IMR-90 (cell line): Measurements from ENCODE around the gene GLRX5. TPM values are rescaled to one million over a fixed set of nuclear protein-coding genes. Genes with fewer than 3 reads are reported as not detected.

Source experiments
- ATAC-seq: fragments of 200-7000 bp; cut with Tn5 transposase; 2 replicates; pipeline ENCODE4 v1.9.1; 2020; ENCODE audit warnings: low read depth, mild to moderate bottlenecking, moderate library complexity
- BruUV-seq: library from RNA; stranded (reverse); fragments of 400-500 nt; replicated peaks from 2 replicates; lab custom pipeline; 2021; lab: Mats Ljungman, UMichigan
- CTCF ChIA-PET: fragments of 300-600 bp; formaldehyde crosslinking; extraction: SDS; loops from one replicate; lab custom pipeline; 2021; ENCODE audit warnings: antibody characterized with exemption; lab: Yijun Ruan, JAX
- POLR2A ChIA-PET: fragments of 300-600 bp; sonication (Branson Sonifier 250); formaldehyde crosslinking; loops from one replicate; lab custom pipeline; 2022; ENCODE audit warnings: antibody characterized with exemption; ENCODE audit not compliant: unreplicated experiment; lab: Charles Lee
- DNase-seq: peaks from one replicate; pipeline ENCODE4 v3.0.0; 2013
- H2AFZ ChIP-seq: replicated peaks from 2 replicates; pipeline ENCODE3; 2013; ENCODE audit warnings: low read length, mild to moderate bottlenecking; ENCODE audit not compliant: poor library complexity
- H2AK5ac ChIP-seq: 2 replicates; pipeline ENCODE4 v1.6.1; 2013; ENCODE audit warnings: low read depth, low read length, inconsistent platforms
- H2AK9ac ChIP-seq: replicated peaks from 2 replicates; pipeline ENCODE3; 2013; ENCODE audit warnings: mild to moderate bottlenecking, low read depth, low read length, moderate library complexity; ENCODE audit not compliant: poor library complexity
- H2BK120ac ChIP-seq: 2 replicates; pipeline ENCODE4 v1.6.1; 2013; ENCODE audit warnings: low read depth, low read length, inconsistent platforms
- H2BK15ac ChIP-seq: 3 replicates; pipeline ENCODE4 v1.6.1; 2013; ENCODE audit warnings: low read depth, low read length, inconsistent platforms
- H2BK20ac ChIP-seq: 2 replicates; pipeline ENCODE4 v1.6.1; 2013; ENCODE audit warnings: low read depth, mild to moderate bottlenecking, inconsistent platforms, low read length, moderate library complexity
- H2BK5ac ChIP-seq: 2 replicates; pipeline ENCODE4 v1.6.1; 2013; ENCODE audit warnings: mild to moderate bottlenecking, low read depth, low read length, inconsistent platforms; ENCODE audit not compliant: poor library complexity, severe bottlenecking
- H3K14ac ChIP-seq: replicated peaks from 2 replicates; pipeline ENCODE4 v1.6.1; 2013; ENCODE audit warnings: low read depth, low read length, inconsistent platforms
- H3K18ac ChIP-seq: 2 replicates; pipeline ENCODE4 v1.6.1; 2013; ENCODE audit warnings: low read depth, low read length, control low read depth
- H3K23ac ChIP-seq: 2 replicates; pipeline ENCODE4 v1.6.1; 2013; ENCODE audit warnings: low read depth, low read length, inconsistent platforms
- H3K27ac ChIP-seq: 2 replicates; pipeline ENCODE4 v1.5.1; 2013; ENCODE audit warnings: mild to moderate bottlenecking, control low read depth, low read length; ENCODE audit not compliant: insufficient read depth
- H3K27me3 ChIP-seq: 2 replicates; pipeline ENCODE4 v1.6.1; 2013; ENCODE audit warnings: low read length; ENCODE audit not compliant: control insufficient read depth, insufficient read depth
- H3K36me3 ChIP-seq: 2 replicates; pipeline ENCODE4 v1.6.1; 2013; ENCODE audit warnings: low read length, mixed read lengths; ENCODE audit not compliant: control insufficient read depth, insufficient read depth
- H3K4ac ChIP-seq: 2 replicates; pipeline ENCODE4 v1.6.1; 2013; ENCODE audit warnings: low read depth, low read length, inconsistent platforms
- H3K4me1 ChIP-seq: 2 replicates; pipeline ENCODE4 v1.6.1; 2013; ENCODE audit warnings: low read length, mixed read lengths; ENCODE audit not compliant: control insufficient read depth, insufficient read depth
- H3K4me2 ChIP-seq: 2 replicates; pipeline ENCODE4 v1.6.1; 2013; ENCODE audit warnings: low read depth, mild to moderate bottlenecking, control low read depth, low read length, moderate library complexity
- H3K4me3 ChIP-seq: 2 replicates; pipeline ENCODE4 v1.5.1; 2013; ENCODE audit warnings: low read depth, mild to moderate bottlenecking, control low read depth, low read length, moderate library complexity; ENCODE audit not compliant: insufficient read depth
- H3K56ac ChIP-seq: 2 replicates; pipeline ENCODE4 v1.6.1; 2013; ENCODE audit warnings: low read length, inconsistent platforms; ENCODE audit not compliant: insufficient read depth; ENCODE audit errors: extremely low read depth
- H3K79me1 ChIP-seq, 2 experiments: 2 replicates each; pipeline ENCODE4 v1.6.1; 2013; ENCODE audit warnings: low read length in 2 of 2, inconsistent platforms in 1 of 2, low read depth in 1 of 2
- H3K9ac ChIP-seq: 2 replicates; pipeline ENCODE4 v1.6.1; 2013; ENCODE audit warnings: low read depth, low read length, control low read depth
- H3K9me1 ChIP-seq: 2 replicates; pipeline ENCODE4 v1.6.1; 2013; ENCODE audit warnings: low read length, inconsistent platforms; ENCODE audit not compliant: insufficient read depth
- H3K9me3 ChIP-seq: 2 replicates; pipeline ENCODE4 v1.6.1; 2013; ENCODE audit warnings: low read length; ENCODE audit not compliant: control insufficient read depth, insufficient read depth
- H4K20me1 ChIP-seq: 2 replicates; pipeline ENCODE4 v1.6.1; 2013; ENCODE audit warnings: low read length, inconsistent platforms; ENCODE audit not compliant: insufficient read depth
- H4K5ac ChIP-seq: 2 replicates; pipeline ENCODE4 v1.6.1; 2013; ENCODE audit warnings: mild to moderate bottlenecking, low read depth, low read length, control low read depth
- H4K8ac ChIP-seq, 2 experiments: 2 replicates each; pipeline ENCODE4 v1.6.1; 2013; ENCODE audit warnings: low read depth in 2 of 2, low read length in 2 of 2, control low read depth in 1 of 2, inconsistent platforms in 1 of 2
- H4K91ac ChIP-seq: 2 replicates; pipeline ENCODE4 v1.6.1; 2013; ENCODE audit warnings: low read depth, low read length, inconsistent platforms; ENCODE audit not compliant: insufficient read depth
- CEBPB ChIP-seq: IDR thresholded peaks from 2 replicates; pipeline ENCODE4 v1.6.1; 2012; ENCODE audit warnings: low read depth, low read length, improper control_type of control experiment
- ELK1 ChIP-seq: fragments of 150-350 bp; IDR thresholded peaks from 2 replicates; pipeline ENCODE4 v1.6.1; 2016; ENCODE audit warnings: low read depth, mild to moderate bottlenecking, low read length, moderate library complexity, borderline replicate concordance
- MAZ ChIP-seq: IDR thresholded peaks from 2 replicates; pipeline ENCODE4 v1.6.1; 2012; ENCODE audit warnings: low read depth, mild to moderate bottlenecking, low read length, improper control_type of control experiment, moderate library complexity, borderline replicate concordance
- NFE2L2 ChIP-seq: fragments of 150-350 bp; IDR thresholded peaks from 2 replicates; pipeline ENCODE4 v1.6.1; 2016; ENCODE audit warnings: low read depth, mild to moderate bottlenecking, low read length
- RAD21 ChIP-seq: IDR thresholded peaks from 2 replicates; pipeline ENCODE4 v1.6.1; 2012; ENCODE audit warnings: low read length, improper control_type of control experiment
- WGBS, 2 experiments: methylation state at CpG; one replicate each; pipeline versions ENCODE4 v1.1.5 to v1.1.7; 2013; ENCODE audit warnings: missing lambda C conversion rate in 2 of 2; ENCODE audit not compliant: insufficient read length in 1 of 2; ENCODE audit errors: extremely low coverage in 2 of 2; 5-methylcytosine and 5-hydroxymethylcytosine counted together
- dilution Hi-C: fragments of 300-500 bp; cut with HindIII; formaldehyde crosslinking; loops from one replicate; pipeline ENCODE4 v1.14.3; 2018; ENCODE audit warnings: low sequenced_read_pairs; ENCODE audit not compliant: unreplicated experiment
- in situ Hi-C: fragments of 300-500 bp; cut with MboI; formaldehyde crosslinking; loops from 3 replicates; pipeline ENCODE4 v1.14.3; 2019; ENCODE audit warnings: low sequenced_read_pairs, inconsistent platforms, mixed read lengths
- intact Hi-C: fragments of 100-400 bp; cut with micrococcal nuclease; formaldehyde crosslinking; loops from 2 replicates; pipeline ENCODE4 v1.10.0; 2022
- polyA plus RNA-seq, 3 experiments: library from polyadenylated mRNA; depleted of rRNA; stranded (reverse); fragments of >200 nt; gene quantifications; 2 replicates each; pipeline ENCODE4 v1.2.3, GENCODE V29; 2012; ENCODE audit warnings: low replicate concordance in 1 of 3
- total RNA-seq: library from RNA; depleted of rRNA; stranded (reverse); fragments of >200 nt; gene quantifications from 2 replicates; pipeline ENCODE4 v1.2.3, GENCODE V29; 2012

The GLRX5 gene
- total and polyA plus RNA-seq, 2 of the 4 experiments (the other 2 are of a cell fraction) = 32.4 to 40.4 TPM

DNA sequence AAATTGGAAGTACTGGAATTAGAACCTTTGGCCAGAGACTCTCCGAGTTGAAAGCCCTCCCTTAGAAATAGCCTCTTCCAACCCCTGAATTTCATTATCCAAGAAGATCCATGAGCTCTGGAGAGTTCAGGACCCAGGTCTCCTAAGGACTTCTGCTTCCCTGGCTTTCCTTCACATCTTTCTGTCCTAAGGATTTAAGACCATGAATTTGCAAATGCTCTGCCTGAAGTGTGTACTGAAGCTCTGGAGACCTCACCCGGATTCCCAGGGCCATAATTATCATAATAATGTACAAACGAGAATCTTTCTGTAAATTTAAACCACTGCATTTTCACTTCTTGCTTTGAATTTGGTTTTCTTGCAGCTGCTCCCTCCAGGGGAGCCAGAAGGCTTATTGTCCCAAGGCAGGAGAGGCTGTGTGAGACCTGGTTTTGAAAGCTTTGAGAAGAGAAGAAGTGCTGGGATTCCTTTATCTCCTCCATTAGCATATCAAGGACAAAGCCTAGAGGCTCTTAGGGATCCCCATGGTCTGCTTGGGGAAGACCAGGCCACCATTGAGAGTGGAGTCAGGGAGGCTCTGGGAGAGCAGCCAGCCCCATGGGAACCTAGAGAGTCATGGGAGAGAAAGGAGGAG lies 41.1 kb downstream of the GLRX5 start:
- no peak overlapping the region for H3K56ac ChIP-seq
- no CpG with 5 or more reads among the region's 3 CpGs for WGBS, 2 experiments
- H2BK15ac ChIP-seq = no peak overlapping the region
- H2AK9ac ChIP-seq = no peak overlapping the region
- ATAC-seq (no peak), DNase-seq (no peak)
- intact Hi-C loops = no loop called here
- no peaks in the 10 kb centered on the region for H3K36me3 ChIP-seq
- CTCF ChIA-PET = no interaction called here
- no peak overlapping the region for H2AK5ac ChIP-seq
- no peak overlapping the region for H3K27ac ChIP-seq
- H3K79me1 ChIP-seq = no peaks in the 10 kb centered on the region
- no peak overlapping the region for H3K4me2 ChIP-seq
- no peak overlapping the region for H3K23ac ChIP-seq
- H3K4me1 ChIP-seq = no peaks in the 10 kb centered on the region
- no peak overlapping the region for H4K5ac ChIP-seq
- TF ChIP-seq RAD21 = no peak
- TF ChIP-seq CEBPB = no peak
- no peak for TF ChIP-seq ELK1
- TF ChIP-seq MAZ = no peak
- no peak for TF ChIP-seq NFE2L2
- H4K8ac ChIP-seq = no peak overlapping the region
- peaks cover 8% of the 10 kb centered on the region for H3K27me3 ChIP-seq
- in situ Hi-C loops = no loop called here
- no TSS peak for BruUV-seq
- H2AFZ ChIP-seq = no peak overlapping the region
- H2BK5ac ChIP-seq = no peak overlapping the region
- H2BK20ac ChIP-seq = no peak overlapping the region
- no peak overlapping the region for H3K4me3 ChIP-seq
- no peak overlapping the region for H3K18ac ChIP-seq
- POLR2A ChIA-PET = no interaction called here
- H2BK120ac ChIP-seq = no peak overlapping the region
- no peak overlapping the region for H3K14ac ChIP-seq
- H3K9me3 ChIP-seq = no peaks in the 10 kb centered on the region
- no peaks in the 10 kb centered on the region for H4K20me1 ChIP-seq
- H3K9me1 ChIP-seq = no peaks in the 10 kb centered on the region
- dilution Hi-C loops = no loop called here
- no peak overlapping the region for H3K4ac ChIP-seq
- H3K9ac ChIP-seq = no peak overlapping the region
- no peak overlapping the region for H4K91ac ChIP-seq
